Neutrophil (primary cell): ENCODE measurements around the gene OR8B8.

Experiments
- H3K27ac ChIP-seq: fragments of 200-600 bp; sonication (generic); 2 replicates; pipeline ENCODE4 v1.5.1; 2016; ENCODE audit warnings: mild to moderate bottlenecking, moderate library complexity
- H3K27me3 ChIP-seq: fragments of 200-600 bp; sonication (generic); 2 replicates; pipeline ENCODE4 v1.6.0; 2016; ENCODE audit warnings: mild to moderate bottlenecking
- H3K36me3 ChIP-seq: fragments of 200-600 bp; sonication (generic); 2 replicates; pipeline ENCODE4 v1.5.1; 2017
- H3K4me1 ChIP-seq, 2 experiments: fragments of 200-600 bp in 1 of 2; sonication (generic) in 1 of 2; 1 replicate in 1 of 2; 2 replicates in 1 of 2; pipeline versions ENCODE4 v1.5.1 to v1.6.1; 2013 to 2016; ENCODE audit warnings: low read depth in 1 of 2, low read length in 1 of 2, mild to moderate bottlenecking in 1 of 2, moderate library complexity in 1 of 2; ENCODE audit not compliant: control insufficient read depth in 1 of 2, insufficient read depth in 1 of 2
- H3K4me3 ChIP-seq, 2 experiments: fragments of 200-600 bp in 1 of 2; sonication (generic) in 1 of 2; 1 replicate in 1 of 2; 2 replicates in 1 of 2; pipeline ENCODE4 v1.5.1; 2013 to 2016; ENCODE audit warnings: low read depth in 1 of 2, low read length in 1 of 2, mild to moderate bottlenecking in 1 of 2, moderate library complexity in 1 of 2
- H3K9me3 ChIP-seq: fragments of 200-600 bp; sonication (generic); 2 replicates; pipeline ENCODE4 v1.5.1; 2016
- CTCF ChIP-seq: fragments of 200-600 bp; sonication (generic); IDR thresholded peaks from 2 replicates; pipeline ENCODE4 v1.5.1; 2016; ENCODE audit warnings: antibody characterized with exemption

OR8B8 gene

GRCh38 chr11:124441519-124441918 is 4.0 kb downstream of the OR8B8 start:
- Histone ChIP-seq H3K27ac (no peak overlapping the region), H3K36me3 (no peaks in the 10 kb centered on the region), H3K27me3 (no peaks in the 10 kb centered on the region), H3K9me3 (no peaks in the 10 kb centered on the region), H3K4me1 (no peaks in the 10 kb centered on the region), H3K4me3 (no peak overlapping the region)
- no peak for TF ChIP-seq CTCF

- Histone ChIP-seq H3K36me3 (no peaks in the 10 kb centered on the region), H3K27me3 (no peaks in the 10 kb centered on the region), H3K4me1 (no peaks in the 10 kb centered on the region), H3K9me3 (no peaks in the 10 kb centered on the region), H3K4me3 (no peak overlapping the region), H3K27ac (no peak overlapping the region)
- no peak for TF ChIP-seq CTCF
Observed at GRCh38 chr11:124441081-124441480, 4.4 kb downstream of the OR8B8 start.

- no peaks in the 10 kb centered on the region for H3K4me1 ChIP-seq
- no peaks in the 10 kb centered on the region for H3K9me3 ChIP-seq
- no peaks in the 10 kb centered on the region for H3K27me3 ChIP-seq
- no peak for TF ChIP-seq CTCF
- H3K36me3 ChIP-seq = no peaks in the 10 kb centered on the region
- no peak overlapping the region for H3K4me3 ChIP-seq
- no peak overlapping the region for H3K27ac ChIP-seq
Observed at GRCh38 chr11:124440608-124441007, 4.9 kb downstream of the OR8B8 start.

GRCh38 chr11:124434699-124435098 is 10.8 kb downstream of the OR8B8 start:
- no peaks in the 10 kb centered on the region for H3K36me3 ChIP-seq
- H3K27me3 ChIP-seq = no peaks in the 10 kb centered on the region
- H3K27ac ChIP-seq = no peak overlapping the region
- H3K4me1 ChIP-seq = no peaks in the 10 kb centered on the region
- H3K4me3 ChIP-seq = no peak overlapping the region
- TF ChIP-seq CTCF = no peak
- no peaks in the 10 kb centered on the region for H3K9me3 ChIP-seq

GRCh38 chr11:124429599-124429998 is 15.9 kb downstream of the OR8B8 start:
- no peaks in the 10 kb centered on the region for H3K27me3 ChIP-seq
- H3K27ac ChIP-seq = no peak overlapping the region
- no peaks in the 10 kb centered on the region for H3K36me3 ChIP-seq
- H3K4me1 ChIP-seq = no peaks in the 10 kb centered on the region
- TF ChIP-seq CTCF = no peak
- no peak overlapping the region for H3K4me3 ChIP-seq
- H3K9me3 ChIP-seq = no peaks in the 10 kb centered on the region

GRCh38 chr11:124424384-124424921 is 21.0 kb downstream of the OR8B8 start, which contains the start of gene OR8B4:
TSS of gene OR8B4 (minus strand) at chr11:124424871. CDS start at chr11:124424871, 0 bp downstream.
- Histone ChIP-seq H3K27ac (no peak within 1 kb of the TSS), H3K4me3 (no peak within 1 kb of the TSS), H3K9me3 (no peaks in the 10 kb centered on the region), H3K36me3 (no peaks in the 10 kb centered on the region), H3K4me1 (no peaks in the 10 kb centered on the region), H3K27me3 (peaks cover 16% of the 10 kb centered on the region)
- no peak for TF ChIP-seq CTCF
